Breast epithelium (tissue), 4 donors: ENCODE measurements around the gene RRAD. TPM values are rescaled to one million over a fixed set of nuclear protein-coding genes. Genes with fewer than 3 reads are reported as not detected.
A peak's percentile ranks its signal among the peaks of the same experiment; 100 is the strongest.
"Not testable (repeated sequence)": the region's sequence is repeated elsewhere in the genome, so short reads cannot be mapped to it uniquely, and the experiment has no call there.

ENCODE experiments used
- DNase-seq, 2 donors: peaks; one replicate each; pipeline ENCODE4 v3.0.0-alpha.2; 2019; ENCODE audit warnings: low spot score in 2 of 2
- H3K27ac ChIP-seq, 2 donors: fragments of 200-600 bp; sonication (generic) in 1 of 2; one replicate each; pipeline ENCODE4 v1.5.1; 2016 to 2019; ENCODE audit warnings: mild to moderate bottlenecking in 1 of 2
- H3K27me3 ChIP-seq, 2 donors: fragments of 200-600 bp; sonication (generic) in 1 of 2; one replicate each; pipeline versions ENCODE4 v1.5.1 to v1.6.0; 2017 to 2019; ENCODE audit warnings: control low read depth in 1 of 2, mild to moderate bottlenecking in 1 of 2
- H3K36me3 ChIP-seq: fragments of 200-600 bp; one replicate; pipeline ENCODE4 v1.5.1; 2019
- H3K4me1 ChIP-seq, 2 donors: fragments of 200-600 bp; sonication (generic); one replicate each; pipeline ENCODE4 v1.5.1; 2016 to 2019; ENCODE audit warnings: control low read depth in 1 of 2
- H3K4me3 ChIP-seq, 3 donors: fragments of 200-600 bp; sonication (generic); 1 replicate in 2 of 3; 2 replicates in 1 of 3; pipeline ENCODE4 v1.5.1; 2016 to 2019; ENCODE audit warnings: mild to moderate bottlenecking in 3 of 3, moderate library complexity in 2 of 3
- H3K9me3 ChIP-seq, 2 donors: fragments of 200-600 bp; sonication (generic) in 1 of 2; one replicate each; pipeline ENCODE4 v1.5.1; 2016 to 2019; ENCODE audit warnings: control low read depth in 1 of 2
- POLR2A ChIP-seq: fragments of 450-650 bp; IDR thresholded peaks from one replicate; pipeline ENCODE4 v1.6.1; 2016; ENCODE audit warnings: antibody characterized with exemption, mild to moderate bottlenecking, moderate library complexity
- POLR2AphosphoS5 ChIP-seq, 3 donors: sonication (generic); formaldehyde crosslinking; IDR thresholded peaks; one replicate each; pipeline ENCODE4 v1.6.1; 2017; ENCODE audit warnings: antibody characterized with exemption in 3 of 3
- intact Hi-C: fragments of 100-400 bp; cut with DNase I; formaldehyde crosslinking; loops from one replicate; pipeline ENCODE4 v1.15.1; 2023; ENCODE audit warnings: low total_unique reads
- total RNA-seq, 3 donors: library from RNA; depleted of rRNA; stranded (reverse); fragments of >200 nt; gene quantifications; one replicate each; pipeline ENCODE4 v1.1.0, GENCODE V29; 2016
- TF ChIP-seq, protein P1 (sequence below), 3 donors: fragments of 450-650 bp; IDR thresholded peaks; one replicate each; pipeline ENCODE4 v1.5.1; 2016 to 2017; ENCODE audit warnings: antibody characterized with exemption in 3 of 3, mild to moderate bottlenecking in 3 of 3, moderate library complexity in 3 of 3

The RRAD gene
- total RNA-seq, 3 donors from 2014 or later = 7.7 to 11.1 (median 8.0) TPM

DNA sequence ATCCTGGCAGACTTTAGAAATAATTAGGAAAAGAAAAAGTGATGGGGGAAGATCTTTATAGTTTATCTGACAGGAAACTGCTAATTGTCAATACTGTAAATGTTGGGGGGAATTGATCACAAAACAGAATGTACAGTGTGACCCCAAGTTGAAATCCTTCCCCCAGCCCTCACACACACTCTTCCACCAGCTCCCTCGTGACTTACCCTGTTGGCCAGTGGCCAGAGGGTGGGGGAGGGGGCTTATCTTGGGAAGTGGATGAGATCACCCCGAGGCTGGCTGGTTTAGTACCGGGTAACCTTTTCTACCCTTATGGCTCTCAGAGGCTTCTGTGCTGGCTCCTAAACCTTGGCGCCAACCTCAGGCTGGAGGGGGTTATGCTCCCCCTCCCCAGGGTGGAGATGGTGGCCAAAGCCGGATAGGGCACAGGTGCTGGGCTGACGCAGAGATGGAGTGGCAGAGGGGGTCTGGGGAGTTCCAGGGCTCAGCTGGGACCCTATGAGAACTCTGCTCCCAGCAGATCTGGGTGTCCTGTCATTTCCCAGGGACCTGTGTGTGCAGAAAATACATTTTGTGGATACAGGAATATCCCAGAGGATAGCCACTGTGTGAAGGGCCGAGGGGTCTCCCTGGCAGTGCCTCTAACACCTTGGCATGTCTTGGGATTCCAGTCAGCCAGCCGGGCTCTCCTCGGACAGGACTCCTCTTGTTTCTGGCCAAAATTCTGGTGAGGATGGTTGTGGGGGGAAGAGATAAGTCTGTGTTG lies 25.2 kb downstream of the RRAD start:
- peak overlapping the region; percentile 68 to 84 for H3K27ac ChIP-seq
- H3K27me3 ChIP-seq = no peaks in the 10 kb centered on the region
- TF ChIP-seq POLR2AphosphoS5 (IDR thresholded peaks at IDR 0.05) (peak in 1 of 3 donors; percentile 15), POLR2A (no peak)
- TF ChIP-seq, protein P1, sequence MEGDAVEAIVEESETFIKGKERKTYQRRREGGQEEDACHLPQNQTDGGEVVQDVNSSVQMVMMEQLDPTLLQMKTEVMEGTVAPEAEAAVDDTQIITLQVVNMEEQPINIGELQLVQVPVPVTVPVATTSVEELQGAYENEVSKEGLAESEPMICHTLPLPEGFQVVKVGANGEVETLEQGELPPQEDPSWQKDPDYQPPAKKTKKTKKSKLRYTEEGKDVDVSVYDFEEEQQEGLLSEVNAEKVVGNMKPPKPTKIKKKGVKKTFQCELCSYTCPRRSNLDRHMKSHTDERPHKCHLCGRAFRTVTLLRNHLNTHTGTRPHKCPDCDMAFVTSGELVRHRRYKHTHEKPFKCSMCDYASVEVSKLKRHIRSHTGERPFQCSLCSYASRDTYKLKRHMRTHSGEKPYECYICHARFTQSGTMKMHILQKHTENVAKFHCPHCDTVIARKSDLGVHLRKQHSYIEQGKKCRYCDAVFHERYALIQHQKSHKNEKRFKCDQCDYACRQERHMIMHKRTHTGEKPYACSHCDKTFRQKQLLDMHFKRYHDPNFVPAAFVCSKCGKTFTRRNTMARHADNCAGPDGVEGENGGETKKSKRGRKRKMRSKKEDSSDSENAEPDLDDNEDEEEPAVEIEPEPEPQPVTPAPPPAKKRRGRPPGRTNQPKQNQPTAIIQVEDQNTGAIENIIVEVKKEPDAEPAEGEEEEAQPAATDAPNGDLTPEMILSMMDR (IDR thresholded peaks at IDR 0.05) = no peak
- H3K36me3 ChIP-seq = no peaks in the 10 kb centered on the region
- H3K4me3 ChIP-seq = no peak overlapping the region
- peak in 1 of 2 donors; percentile 28 for DNase-seq
- H3K4me1 ChIP-seq = no peaks in the 10 kb centered on the region
- intact Hi-C loops = loop anchor here (5.0 kb wide), 1 partner anchor 382 kb away; no protein-coding TSS in a partner anchor
- H3K9me3 ChIP-seq = no peaks in the 10 kb centered on the region

DNA sequence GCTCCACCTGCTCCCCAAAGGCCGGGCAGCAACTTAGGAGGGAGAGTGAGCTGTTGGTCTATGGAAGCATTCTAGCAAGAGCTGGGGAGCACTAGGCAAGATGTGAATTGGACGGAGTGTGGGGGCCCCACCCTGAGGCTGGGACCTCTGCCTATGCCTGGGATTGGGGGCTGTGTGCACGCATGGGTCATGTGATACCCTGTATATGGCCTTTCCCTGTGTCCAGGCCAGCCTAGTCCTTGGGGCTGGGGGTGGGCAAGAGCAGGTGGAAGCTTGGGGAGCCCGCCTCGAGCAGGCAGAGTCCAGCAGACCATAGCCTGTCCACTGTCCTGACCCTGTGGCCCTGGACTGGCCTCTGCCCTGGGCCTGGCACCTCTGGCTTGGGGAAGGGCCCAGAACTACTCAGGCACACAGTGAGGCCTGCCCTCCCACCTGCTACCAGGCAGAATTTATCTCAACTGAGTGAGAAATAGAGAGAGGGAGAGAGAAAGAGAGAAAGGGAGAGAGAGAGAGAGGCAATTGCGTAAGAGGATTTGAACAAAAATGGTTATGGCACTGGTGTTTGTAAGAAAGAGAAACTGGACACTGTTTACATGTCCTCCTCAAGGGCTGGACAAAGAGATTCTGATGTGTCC lies 25.9 kb downstream of the RRAD start:
- Histone ChIP-seq H3K36me3 (no peaks in the 10 kb centered on the region), H3K4me1 (no peaks in the 10 kb centered on the region), H3K4me3 (no peak overlapping the region), H3K27ac (peak overlapping the region; percentile 68 to 84), H3K9me3 (no peaks in the 10 kb centered on the region), H3K27me3 (no peaks in the 10 kb centered on the region)
- TF ChIP-seq, protein P1 (IDR thresholded peaks at IDR 0.05) = no peak
- TF ChIP-seq POLR2A = no peak
- no peak for TF ChIP-seq POLR2AphosphoS5 (IDR thresholded peaks at IDR 0.05)
- intact Hi-C loops = no loop called here
- DNase-seq = no peak

DNA sequence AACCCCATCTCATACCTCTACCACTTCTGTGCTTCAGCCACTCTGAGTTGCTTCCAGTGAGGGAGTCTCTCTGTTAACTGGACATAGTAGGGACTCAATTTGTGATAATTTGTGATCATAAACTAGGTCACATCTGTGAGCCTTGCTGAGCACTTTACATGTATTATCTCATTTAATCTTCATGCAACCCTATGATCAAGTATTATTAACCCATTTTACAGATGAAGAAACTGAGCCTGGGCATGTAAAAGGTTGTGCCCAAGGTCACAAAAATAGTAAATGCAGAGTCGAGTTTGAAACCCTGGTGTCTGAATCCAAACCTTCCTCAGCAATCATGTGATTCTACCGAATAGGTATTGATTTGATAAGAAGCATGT lies 26.4 kb downstream of the RRAD start:
- H3K9me3 ChIP-seq = no peaks in the 10 kb centered on the region
- DNase-seq = no peak
- TF ChIP-seq POLR2A = no peak
- no peak for TF ChIP-seq POLR2AphosphoS5 (IDR thresholded peaks at IDR 0.05)
- TF ChIP-seq, protein P1 (IDR thresholded peaks at IDR 0.05) = no peak
- H3K4me1 ChIP-seq = no peaks in the 10 kb centered on the region
- H3K36me3 ChIP-seq = no peaks in the 10 kb centered on the region
- H3K4me3 ChIP-seq = no peak overlapping the region
- intact Hi-C loops = no loop called here
- H3K27ac ChIP-seq = peak overlapping the region; percentile 68 to 84
- no peaks in the 10 kb centered on the region for H3K27me3 ChIP-seq

DNA sequence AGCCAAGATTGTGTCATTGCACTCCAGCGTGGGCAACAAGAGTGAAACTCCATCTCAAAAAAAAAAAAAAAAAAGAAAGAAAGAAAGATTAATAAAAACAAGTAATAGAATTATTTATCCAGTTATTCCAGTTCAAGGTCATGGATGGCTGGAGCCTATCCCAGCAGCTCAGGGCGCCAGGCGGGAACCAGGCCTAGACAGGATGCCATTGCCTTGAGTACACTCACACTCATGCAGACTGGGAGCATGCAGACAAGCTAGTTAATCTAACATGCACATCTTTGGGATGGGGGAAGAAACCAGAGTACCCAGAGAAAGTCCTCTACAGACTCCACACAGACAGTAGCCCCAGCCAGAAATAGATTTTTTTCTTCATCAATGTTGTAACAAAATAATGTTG lies 27.1 kb downstream of the RRAD start:
- H3K4me1 ChIP-seq = no peaks in the 10 kb centered on the region
- intact Hi-C loops = no loop called here
- DNase-seq = no peak
- no peak overlapping the region for H3K4me3 ChIP-seq
- no peaks in the 10 kb centered on the region for H3K9me3 ChIP-seq
- H3K36me3 ChIP-seq = no peaks in the 10 kb centered on the region
- H3K27ac ChIP-seq = no peak overlapping the region
- no peaks in the 10 kb centered on the region for H3K27me3 ChIP-seq
- TF ChIP-seq, protein P1 (IDR thresholded peaks at IDR 0.05) = no peak
- TF ChIP-seq POLR2AphosphoS5 (IDR thresholded peaks at IDR 0.05) = no peak
- TF ChIP-seq POLR2A = no peak

DNA sequence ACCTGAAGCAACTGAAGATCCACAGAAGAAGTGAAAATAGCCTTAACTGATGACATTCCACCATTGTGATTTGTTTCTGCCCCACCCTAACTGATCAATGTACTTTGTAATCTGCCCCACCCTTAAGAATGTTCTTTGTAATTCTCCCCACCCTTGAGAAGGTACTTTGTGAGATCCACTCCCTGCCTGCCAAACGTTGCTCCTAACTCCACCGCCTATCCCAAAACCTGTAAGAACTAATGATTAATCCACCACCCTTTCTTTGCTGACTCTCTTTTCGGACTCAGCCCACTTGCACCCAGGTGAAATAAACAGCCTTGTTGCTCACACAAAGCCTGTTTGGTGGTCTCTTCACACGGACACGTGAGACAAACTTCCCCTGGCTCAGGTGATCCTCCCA lies 28.7 kb downstream of the RRAD start:
- H3K9me3 ChIP-seq, intact Hi-C loops, H3K36me3 ChIP-seq, H3K4me1 ChIP-seq, H3K27ac ChIP-seq, H3K4me3 ChIP-seq, DNase-seq, H3K27me3 ChIP-seq: not testable (repeated sequence)
